CD1c-positive myeloid dendritic cell (primary cell): ENCODE results near the gene DNAH7.
"Not testable (repeated sequence)": the region's sequence is repeated elsewhere in the genome, so short reads cannot be mapped to it uniquely, and the experiment has no call there.

ENCODE experiments used
- DNase-seq: peaks from one replicate; pipeline ENCODE4 v3.0.0-alpha.2; 2016; ENCODE audit errors: extremely low spot score

The DNAH7 gene

GRCh38 chr2:196068271-196069209 is at the start of gene DNAH7:
TSS of gene DNAH7 (minus strand) at chr2:196068837. CDS start at chr2:196068711, 126 bp downstream.
- peak; percentile 96 for DNase-seq

GRCh38 chr2:196117214-196117705 is 48.6 kb upstream of the DNAH7 start:
- no peak for DNase-seq

- no peak for DNase-seq
Observed at GRCh38 chr2:196113061-196113974, 44.7 kb upstream of the DNAH7 start.

GRCh38 chr2:196112418-196113034 is 43.9 kb upstream of the DNAH7 start:
- DNase-seq, result no peak

GRCh38 chr2:196108604-196109003 is 40.0 kb upstream of the DNAH7 start:
- no peak for DNase-seq

- peak; percentile 45 for DNase-seq
Observed at GRCh38 chr2:196105951-196106350, 37.3 kb upstream of the DNAH7 start.

- DNase-seq, result no peak
Observed at GRCh38 chr2:196104066-196104465, 35.4 kb upstream of the DNAH7 start.

- DNase-seq, result no peak
Observed at GRCh38 chr2:196103626-196104025, 35.0 kb upstream of the DNAH7 start.

- peak; percentile 33 for DNase-seq
Observed at GRCh38 chr2:196101325-196101991, 32.8 kb upstream of the DNAH7 start.

- no peak for DNase-seq
Observed at GRCh38 chr2:196099916-196100315, 31.3 kb upstream of the DNAH7 start.

GRCh38 chr2:196097864-196098660 is 29.4 kb upstream of the DNAH7 start:
- DNase-seq, result no peak

GRCh38 chr2:196096982-196097745 is 28.5 kb upstream of the DNAH7 start:
- no peak for DNase-seq

GRCh38 chr2:196096264-196096663 is 27.6 kb upstream of the DNAH7 start:
- no peak for DNase-seq

GRCh38 chr2:196089448-196089847 is 20.8 kb upstream of the DNAH7 start:
- not testable (repeated sequence) for DNase-seq

GRCh38 chr2:196088203-196088602 is 19.6 kb upstream of the DNAH7 start:
- DNase-seq, result no peak

- DNase-seq, result no peak
Observed at GRCh38 chr2:196086517-196087368, 18.1 kb upstream of the DNAH7 start.

- no peak for DNase-seq
Observed at GRCh38 chr2:196083601-196084000, 15.0 kb upstream of the DNAH7 start.

GRCh38 chr2:196080526-196080925 is 11.9 kb upstream of the DNAH7 start:
- DNase-seq, result no peak

- DNase-seq, result no peak
Observed at GRCh38 chr2:196079052-196079451, 10.4 kb upstream of the DNAH7 start.
